Activated CD4-positive, CD25-positive, alpha-beta regulatory T cell treated with anti-CD3 and anti-CD28 coated beads, Interleukin-2, amount 50 U/mL, for 16 hours (primary cell): Measurements from ENCODE around the gene SLC25A39.
A peak's percentile ranks its signal among the peaks of the same experiment; 100 is the strongest.

Experiments
- DNase-seq: peaks from one replicate; pipeline ENCODE4 v3.0.0-alpha.2; 2020; ENCODE audit warnings: low read depth, low spot score

The SLC25A39 gene

DNA sequence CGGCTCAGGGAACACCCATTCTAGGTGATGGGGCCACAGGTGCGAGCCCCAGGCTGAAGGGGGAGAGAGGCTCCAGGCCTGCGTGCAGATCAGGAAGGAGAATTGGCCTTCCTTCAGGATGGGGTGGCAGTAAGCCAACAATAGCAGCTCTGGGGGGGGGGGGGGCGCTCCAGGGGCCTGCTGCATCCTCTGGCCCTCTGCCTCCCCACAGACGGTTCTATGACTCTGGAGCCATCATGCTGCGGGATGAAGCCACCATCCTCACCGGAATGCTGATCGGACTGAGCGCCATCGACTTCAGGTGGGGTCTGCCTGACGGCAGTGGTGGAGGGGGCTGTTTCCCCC lies 10.1 kb downstream of the SLC25A39 start:
- DNase-seq: no peak

DNA sequence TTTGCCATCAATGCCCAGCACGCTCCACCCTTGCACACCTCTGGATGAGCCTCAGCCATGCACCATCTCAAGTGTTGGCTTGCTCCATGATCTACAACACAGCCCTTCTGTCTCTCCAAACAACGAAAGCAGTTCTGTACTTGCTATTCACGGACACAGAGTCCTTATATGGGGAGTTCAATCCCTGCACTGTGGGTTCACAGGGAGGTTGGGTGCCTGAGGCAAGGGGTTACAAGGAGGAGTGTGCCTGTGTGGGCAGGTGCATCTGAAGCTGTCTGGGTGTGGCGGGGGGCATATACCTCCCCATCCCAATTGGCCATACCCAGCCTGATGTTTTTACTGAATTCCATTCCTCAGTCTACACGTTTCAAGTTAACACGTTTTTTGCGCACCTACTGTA lies 10.6 kb downstream of the SLC25A39 start:
- DNase-seq: no peak

DNA sequence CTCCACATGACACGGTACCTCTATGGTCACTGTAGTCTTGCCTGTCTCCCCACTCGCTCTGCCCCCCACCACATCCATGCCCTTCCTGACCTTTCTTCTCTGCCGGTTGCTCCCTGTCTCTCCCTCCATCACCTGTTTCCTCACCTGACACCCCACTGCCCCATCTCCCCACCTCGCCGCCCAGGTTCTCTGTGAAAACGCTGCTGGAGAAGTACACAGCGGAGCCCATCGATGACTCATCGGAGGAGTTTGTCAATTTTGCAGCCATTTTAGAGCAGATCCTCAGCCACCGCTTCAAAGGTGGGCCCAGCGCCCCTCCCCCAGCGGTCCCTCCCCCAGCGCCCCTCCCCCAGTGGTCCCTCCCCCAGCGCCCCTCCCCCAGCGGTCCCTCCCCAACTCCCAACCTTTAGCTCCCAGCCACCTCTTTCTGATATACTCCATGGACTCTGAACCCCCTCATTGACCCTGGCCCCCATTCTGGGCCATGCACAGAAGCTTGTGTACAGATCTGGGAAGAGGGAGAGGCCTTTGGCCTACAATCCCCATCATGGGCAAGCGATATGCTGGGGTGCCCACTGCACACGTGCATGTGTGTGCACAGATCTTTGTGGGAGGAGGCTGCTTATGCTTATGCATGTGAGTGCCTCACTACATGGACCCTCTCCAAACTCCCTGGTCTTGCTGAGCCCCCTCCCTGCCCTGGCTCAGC lies 12.1 kb downstream of the SLC25A39 start:
- no peak for DNase-seq

DNA sequence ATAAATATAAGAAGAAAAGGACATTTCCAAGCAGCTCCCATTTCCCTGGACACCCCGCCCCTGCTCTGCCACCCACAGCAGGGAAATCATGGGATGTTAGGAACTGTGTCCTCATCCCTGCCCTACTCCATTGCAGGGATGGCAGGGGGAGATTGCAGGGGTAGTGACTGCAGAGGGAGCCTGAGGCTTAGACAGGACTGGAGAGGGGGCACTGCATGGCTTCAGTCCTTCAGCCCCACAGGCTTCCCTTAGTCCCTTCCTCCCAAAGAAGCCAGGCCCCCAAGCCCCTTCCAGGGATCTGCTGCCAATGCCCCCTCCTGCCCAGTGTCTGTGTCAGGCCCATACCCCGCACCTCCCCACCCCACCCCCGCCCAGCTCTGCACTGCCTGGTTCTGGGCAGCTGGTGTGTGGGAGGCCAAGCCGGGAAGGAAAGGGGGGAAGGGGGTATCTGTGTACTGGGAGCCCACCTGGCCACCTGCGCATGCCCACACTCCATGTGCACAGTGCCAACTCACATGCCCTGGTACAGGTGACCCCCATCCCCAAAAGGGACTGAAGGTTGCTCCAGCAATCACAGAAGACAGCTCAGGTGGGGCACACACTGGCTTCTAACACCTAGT lies 13.0 kb downstream of the SLC25A39 start:
- no peak for DNase-seq

DNA sequence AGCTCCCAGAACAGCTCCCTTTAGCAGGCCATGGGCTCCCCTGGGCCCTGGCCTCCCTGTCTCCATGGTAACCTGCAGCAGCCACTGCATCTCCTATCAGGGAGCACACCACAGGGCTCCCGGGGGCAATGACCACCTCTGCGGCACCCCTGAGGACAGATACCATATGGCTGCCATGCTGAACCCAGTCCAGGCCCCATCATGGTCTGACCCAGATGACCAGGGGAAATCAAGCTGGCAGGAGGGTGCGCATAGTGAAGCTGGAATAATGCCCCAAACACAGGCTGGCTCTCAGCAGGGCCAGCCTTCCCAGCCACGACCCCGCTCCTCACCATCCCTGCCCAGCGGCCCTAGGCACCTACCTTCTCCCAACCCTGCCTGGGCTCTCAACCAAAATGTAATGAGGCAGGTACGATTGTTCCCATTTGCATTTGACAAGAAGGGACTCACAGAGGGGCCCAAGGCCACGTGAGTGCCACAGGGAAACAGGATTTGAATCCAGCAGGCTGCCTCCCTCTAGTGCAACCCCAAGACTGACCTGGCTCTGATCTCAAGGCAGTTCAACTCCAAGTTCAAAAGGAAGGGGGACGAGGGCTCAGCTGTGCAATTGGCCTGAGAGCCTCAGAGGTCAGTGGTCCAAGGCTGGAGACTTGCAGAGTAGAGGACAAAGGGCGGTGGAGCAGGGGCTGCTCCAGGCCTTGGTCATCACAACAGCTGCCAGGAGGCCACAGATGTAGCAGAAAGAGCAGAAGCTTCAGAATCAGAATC lies 13.8 kb downstream of the SLC25A39 start:
- no peak for DNase-seq

DNA sequence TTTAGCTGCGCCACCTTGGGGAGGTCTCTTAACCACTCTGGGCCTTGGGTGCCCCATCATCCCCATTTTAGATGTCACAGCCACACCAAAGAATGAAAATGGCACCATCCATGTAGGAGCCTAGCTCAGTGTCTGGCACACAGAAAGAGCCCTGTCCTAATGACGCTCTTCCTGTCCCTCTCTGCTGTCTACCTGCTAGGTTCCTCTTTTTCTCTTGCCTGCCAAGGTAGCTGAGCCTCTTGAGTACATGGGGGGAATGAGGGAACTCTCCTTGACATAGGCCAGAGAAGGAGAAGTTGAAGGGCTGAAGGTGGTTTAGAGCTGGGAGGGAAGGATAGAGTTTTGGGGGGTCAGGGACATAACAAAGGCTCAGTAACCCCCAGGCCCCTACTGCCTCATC lies 14.4 kb downstream of the SLC25A39 start:
- no peak for DNase-seq

- no peak for DNase-seq
Observed at GRCh38 chr17:44309472-44309871, 15.2 kb downstream of the SLC25A39 start.

DNA sequence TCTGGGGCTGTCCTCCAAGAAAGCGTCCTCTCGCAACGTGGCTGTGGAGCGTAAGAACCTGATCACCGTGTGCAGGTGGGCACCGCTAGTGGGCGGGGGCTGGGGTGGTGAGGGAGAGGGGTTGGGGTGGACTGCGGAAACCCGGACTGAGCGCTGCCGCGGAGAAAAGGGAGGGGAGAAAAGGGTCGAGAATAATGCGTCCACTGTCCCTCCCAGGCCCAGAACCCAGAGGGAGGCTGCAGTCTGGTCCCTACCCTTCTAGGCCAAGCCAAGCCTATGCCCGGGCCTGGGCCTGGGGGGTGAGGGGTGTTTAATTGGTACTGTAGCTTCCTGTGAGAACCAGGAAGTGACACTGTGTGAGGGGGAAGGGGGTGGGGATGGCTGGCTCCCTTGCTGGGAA lies 15.8 kb downstream of the SLC25A39 start:
- no peak for DNase-seq

GRCh38 chr17:44308320-44308818 lies 16.3 kb downstream of the SLC25A39 start, which contains the start of gene RUNDC3A:
Gene RUNDC3A (plus strand): TSS chr17:44308601. CDS start chr17:44308833, 232 bp downstream.
- DNase-seq: peak; percentile 67

DNA sequence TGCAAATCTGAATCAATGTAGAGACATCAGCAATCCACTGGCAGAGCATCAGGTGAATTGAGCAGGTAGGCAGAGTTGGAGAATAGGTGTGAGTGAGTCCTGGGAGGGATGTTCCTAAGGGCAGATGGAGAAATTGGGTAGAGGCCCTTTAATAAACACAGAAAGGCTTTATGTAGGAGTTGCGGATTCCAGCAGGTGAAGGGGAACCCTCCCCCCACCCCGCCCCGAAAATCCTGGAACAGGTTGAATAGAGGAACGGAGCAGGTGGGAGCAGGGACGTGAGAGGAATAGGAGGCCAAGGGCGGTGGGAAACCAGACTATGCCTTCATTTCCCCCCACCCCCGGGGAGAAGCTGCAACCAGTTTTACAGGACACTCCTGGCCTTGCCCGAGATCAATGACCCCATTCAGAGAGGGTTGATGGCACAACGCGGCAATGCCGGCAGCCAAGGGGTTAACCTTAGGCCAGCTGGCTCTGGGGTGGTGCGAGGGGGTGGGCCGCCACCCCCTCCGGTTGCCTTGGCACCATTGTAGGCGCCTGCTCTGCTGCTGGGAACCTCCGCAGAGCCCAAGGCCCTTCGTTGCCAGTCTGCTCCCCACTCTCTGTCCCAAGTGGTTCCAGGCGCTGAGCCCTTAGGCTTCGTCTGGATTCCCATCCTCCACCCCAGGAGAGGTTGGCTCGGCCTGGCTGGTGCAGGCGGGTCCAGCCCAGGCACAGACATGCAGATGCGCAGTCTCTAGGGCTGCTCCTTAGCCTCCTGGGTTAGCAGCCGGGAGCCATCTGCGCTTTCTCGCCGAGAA lies 17.0 kb downstream of the SLC25A39 start:
- DNase-seq: no peak

GRCh38 chr17:44304651-44305050 lies 20.0 kb downstream of the SLC25A39 start:
- DNase-seq: no peak

GRCh38 chr17:44297975-44298374 lies 26.6 kb downstream of the SLC25A39 start:
- DNase-seq: no peak

DNA sequence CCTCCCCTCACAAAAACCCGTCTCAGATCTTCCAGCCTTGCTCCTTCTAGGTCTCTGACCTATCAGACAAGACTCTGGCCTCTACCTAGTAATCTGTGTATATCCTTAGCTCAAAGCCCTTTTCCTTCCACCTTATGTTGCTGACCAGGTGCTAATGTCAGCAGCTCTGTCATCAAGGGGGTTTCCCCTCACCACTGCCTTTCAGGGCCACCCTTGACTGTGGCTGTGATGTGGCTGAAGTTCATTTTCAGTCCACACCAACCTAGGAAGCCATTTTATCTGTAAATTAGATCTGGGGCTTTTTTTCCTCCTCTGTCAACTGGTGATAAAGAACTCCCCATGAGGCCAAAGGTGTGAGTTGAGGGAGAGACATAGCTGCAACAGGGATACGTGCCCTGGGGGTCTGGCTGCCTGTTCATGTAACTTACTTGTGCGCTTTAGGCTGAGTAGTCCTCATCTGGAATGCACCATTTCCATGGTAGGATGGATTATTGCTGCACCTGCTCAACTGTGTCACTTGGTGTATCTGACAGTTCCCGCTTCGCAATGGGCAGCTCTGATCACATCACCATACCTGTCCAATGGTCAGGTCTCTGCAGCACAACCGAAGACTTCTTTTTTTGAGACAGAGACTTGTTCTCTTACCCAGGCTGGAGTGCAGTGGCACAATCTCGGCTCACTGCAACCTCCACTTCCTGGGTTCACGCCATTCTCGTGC lies 31.0 kb downstream of the SLC25A39 start:
- DNase-seq: no peak

DNA sequence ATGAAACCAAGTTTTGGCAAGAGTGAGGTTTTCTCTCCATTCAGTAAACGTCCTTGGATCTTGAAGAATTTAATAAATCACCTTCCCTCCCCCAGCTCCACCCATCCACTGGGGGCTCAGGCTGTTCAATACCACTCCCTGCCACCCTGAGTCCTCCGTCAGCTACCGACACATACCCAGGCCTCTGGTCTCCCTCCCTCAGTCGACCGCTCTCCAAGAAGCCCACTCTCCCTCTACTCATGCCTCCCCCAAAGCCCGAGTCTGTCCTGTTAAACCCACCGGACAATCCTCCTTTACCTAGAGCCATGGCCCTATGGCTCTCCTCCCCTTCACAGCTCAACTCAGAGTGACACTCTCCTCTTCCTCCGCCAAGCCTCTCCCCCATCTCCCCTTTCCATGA lies 37.0 kb downstream of the SLC25A39 start:
- DNase-seq: no peak

DNA sequence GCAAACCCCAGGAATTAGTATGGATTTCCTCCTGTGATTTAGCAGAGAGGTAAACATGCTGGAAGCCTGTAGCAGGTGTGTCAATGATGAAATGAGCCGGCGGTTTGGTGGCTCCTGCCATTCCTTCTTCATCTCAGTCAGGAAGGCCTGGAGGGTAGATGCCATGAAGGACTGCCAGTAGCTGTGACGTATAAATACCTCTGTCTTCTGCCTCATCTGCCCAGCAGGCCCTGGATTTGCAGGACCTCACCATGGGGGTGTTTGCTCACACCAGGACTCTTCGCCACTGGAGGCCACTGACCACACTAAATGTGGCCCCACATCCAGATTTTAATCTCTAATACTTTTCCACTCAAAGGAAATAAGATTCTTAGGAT lies 40.6 kb downstream of the SLC25A39 start:
- DNase-seq: no peak

GRCh38 chr17:44283344-44284023 lies 41.1 kb downstream of the SLC25A39 start:
- DNase-seq: no peak

- no peak for DNase-seq
Observed at GRCh38 chr17:44282264-44282663, 42.4 kb downstream of the SLC25A39 start.

- DNase-seq: no peak
Observed at GRCh38 chr17:44281570-44281969, 43.1 kb downstream of the SLC25A39 start.

- no peak for DNase-seq
Observed at GRCh38 chr17:44280392-44280937, 44.2 kb downstream of the SLC25A39 start.

- no peak for DNase-seq
Observed at GRCh38 chr17:44279666-44280391, 44.8 kb downstream of the SLC25A39 start.
